DMS79 (cell line): ENCODE measurements around the gene YJEFN3.

Experiments used
- DNase-seq: peaks from one replicate; lab custom pipeline; 2025; lab: John Stamatoyannopoulos, UW

The YJEFN3 gene, protein sequence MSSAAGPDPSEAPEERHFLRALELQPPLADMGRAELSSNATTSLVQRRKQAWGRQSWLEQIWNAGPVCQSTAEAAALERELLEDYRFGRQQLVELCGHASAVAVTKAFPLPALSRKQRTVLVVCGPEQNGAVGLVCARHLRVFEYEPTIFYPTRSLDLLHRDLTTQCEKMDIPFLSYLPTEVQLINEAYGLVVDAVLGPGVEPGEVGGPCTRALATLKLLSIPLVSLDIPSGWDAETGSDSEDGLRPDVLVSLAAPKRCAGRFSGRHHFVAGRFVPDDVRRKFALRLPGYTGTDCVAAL

DNA sequence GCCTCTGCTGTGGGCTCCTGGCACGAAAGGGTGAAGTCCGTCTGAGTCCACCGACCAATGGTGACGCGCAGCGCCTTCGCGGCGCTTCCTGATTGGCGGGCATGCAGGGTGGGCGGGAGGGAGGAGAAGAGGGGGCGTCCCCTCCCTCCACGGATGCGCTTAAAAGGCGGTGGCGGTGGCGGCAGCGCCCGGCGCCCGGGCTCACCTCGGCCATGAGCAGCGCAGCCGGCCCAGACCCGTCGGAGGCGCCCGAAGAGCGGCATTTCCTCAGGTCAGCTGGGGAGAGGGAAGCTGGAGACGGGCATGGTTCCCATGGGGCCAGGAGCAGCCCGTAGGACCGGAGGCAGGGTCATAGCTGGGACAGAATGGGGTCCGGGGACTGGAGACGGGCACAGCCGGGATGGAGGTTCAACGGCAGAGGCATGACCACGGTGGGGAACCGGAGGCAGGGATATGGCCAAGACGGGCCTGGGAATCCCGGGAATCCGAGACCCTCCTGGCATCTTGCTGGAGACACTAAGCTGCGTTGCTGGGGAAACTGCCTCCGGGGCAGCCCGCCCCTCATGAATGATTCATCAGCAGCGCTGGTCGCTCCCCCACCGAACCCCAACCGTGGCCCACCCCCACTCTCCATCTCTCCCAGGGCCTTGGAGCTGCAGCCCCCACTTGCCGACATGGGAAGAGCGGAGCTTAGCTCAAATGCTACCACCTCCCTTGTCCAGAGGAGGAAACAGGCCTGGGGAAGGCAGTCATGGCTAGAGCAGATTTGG lies at the start of gene YJEFN3:
TSS of gene YJEFN3 (plus strand) at position 191 of the 770 bp plus-strand sequence. CDS start at position 213, 22 bp downstream.
- DNase-seq, result no peak

DNA sequence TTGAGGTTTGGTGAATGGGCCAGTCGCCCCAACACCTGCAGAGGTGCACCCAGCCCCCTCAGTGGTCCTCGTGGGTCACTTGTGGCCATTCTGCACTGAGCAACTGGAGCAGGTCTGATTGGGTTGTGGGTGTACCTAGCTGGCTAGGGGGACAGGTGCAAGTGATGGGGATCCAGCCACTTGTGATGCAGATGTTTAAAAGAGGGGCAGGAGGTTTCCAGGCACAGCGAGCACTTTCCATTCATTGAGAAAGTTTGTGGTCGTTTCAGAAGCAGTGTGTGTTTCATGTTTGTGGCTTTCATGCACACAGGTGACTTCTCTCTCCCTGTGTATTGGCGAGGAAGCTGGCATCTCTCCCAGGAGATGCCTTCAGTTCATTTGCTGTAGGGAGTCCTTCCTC lies 48.0 kb upstream of the YJEFN3 start:
- DNase-seq, result peak; percentile 14

DNA sequence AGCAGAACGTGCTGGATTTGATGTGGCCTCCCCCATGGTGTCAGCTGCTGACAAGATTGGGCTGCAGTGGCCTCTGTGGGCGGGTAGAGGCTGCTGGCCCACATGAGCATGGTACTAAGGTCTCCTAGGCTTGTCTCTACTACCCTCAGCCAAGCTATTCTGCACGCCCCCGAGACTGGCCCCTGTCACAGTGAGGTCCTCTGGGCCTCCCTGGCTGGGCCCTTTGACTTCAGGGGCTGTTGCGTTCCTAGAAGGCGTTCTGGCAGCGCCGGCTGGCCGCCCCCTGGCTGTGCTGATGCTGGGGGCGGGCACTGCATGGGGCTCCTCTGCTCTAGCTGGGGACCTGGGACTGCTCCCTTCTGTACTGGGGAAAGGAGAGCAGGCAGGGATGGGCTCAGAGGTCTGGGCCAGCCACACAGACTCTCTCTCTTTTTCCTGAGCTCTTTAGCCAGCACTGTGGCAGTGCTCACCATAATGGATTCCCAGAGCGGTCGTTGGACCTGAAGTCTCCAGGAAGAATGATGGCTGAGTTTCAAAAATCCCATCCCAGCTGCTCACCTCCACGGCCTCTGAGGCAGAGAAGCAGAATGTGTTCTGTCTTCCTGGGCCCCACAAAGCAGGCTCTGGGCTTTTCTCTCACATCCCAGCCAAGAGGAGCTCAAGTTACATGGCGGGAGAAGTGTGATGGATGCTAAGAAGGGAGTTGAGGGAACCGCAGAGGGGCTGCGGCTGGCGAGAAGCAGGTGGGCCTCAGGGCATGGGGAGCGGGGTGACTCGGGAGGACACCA lies 45.7 kb upstream of the YJEFN3 start:
- DNase-seq, result no peak

DNA sequence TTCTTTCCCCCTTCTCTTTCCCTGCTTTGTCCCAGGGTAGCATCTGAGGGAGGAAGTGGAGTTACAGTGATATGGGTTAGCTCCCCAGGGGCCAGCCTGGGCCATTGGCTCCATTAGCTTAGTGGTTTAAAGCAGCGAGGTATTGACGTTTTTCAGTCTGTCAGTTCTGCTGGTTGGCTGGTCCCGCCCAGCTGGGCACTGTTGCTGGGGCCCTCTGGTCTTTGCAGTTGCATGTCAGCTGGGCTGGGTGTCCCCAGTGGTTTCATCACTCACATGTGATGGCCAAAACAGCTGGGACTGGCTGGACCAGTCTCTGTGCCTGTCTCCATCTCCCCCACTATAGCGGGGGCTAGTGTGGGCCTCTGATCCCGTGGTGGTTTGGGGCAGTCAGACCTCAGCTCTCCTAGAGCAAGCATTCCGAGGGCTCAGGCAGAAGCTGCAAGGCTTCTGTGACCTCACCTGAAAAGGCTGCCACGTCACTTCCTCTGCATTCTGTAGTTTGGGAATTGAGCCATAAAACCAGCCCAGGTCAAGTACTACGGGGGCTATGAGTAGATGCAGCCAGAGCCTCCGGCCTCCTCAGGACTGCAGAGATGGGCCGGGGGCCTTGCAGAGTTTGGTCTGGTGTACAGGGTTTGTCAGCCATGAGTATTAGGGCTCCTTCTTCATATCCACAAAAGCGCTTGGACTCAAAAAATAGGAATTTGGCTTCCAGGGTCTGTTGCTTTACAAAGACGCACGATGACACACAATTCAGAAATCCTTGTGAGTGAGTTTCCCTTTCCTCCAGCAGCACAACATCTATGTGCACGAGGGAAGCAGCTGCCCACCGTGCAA lies 43.3 kb upstream of the YJEFN3 start:
- DNase-seq, result no peak

DNA sequence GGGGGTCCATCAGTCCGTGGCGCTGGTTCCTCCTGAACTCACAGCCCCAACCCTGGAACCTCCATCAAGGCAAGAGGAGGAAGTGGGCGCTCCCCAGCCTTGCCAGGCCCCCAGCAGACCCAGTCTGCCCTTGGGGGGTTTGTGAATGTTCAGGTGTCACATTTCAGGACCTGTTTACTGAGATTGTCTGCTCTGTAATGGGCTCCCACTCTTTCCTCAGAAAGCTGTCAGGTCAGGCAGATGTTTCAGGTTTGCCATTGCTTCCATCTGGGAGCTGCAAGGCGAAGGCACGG lies 42.8 kb upstream of the YJEFN3 start:
- no peak for DNase-seq

DNA sequence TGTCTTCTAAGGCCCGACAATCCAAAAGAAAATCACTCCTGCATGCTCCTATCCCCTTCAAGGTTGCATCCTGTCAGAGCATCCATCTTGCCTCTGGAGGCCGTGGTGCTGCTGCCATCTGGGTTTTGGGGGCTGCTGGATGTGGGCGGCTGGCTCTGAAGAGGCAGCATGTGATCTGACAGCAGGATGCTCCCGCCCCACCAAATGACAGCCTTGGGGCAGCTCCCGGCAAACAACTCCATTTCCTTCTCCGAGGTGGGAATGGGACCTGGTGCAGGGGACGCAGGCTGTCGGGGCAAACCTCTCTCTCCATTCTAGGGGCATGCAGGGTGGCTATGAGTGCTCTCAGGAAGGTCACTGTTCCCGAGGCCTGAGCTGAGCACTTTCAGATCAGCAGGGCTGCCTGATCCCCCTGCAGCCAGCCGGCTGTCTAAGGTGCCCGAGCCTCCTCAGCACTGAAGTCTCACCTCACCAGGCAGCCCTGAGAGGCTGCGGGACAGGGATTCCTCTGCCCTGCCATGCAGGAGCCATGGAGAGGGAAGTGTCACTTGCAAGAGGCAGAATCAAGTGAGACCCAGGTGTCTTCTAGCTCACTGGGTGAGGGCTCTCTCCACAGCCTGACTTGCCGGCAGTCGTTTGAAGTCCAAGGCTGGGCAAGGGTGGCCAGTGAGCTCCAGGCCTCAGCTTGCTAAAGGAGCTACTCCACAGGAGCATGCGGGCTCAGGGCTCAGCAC lies 42.2 kb upstream of the YJEFN3 start:
- DNase-seq, result no peak

DNA sequence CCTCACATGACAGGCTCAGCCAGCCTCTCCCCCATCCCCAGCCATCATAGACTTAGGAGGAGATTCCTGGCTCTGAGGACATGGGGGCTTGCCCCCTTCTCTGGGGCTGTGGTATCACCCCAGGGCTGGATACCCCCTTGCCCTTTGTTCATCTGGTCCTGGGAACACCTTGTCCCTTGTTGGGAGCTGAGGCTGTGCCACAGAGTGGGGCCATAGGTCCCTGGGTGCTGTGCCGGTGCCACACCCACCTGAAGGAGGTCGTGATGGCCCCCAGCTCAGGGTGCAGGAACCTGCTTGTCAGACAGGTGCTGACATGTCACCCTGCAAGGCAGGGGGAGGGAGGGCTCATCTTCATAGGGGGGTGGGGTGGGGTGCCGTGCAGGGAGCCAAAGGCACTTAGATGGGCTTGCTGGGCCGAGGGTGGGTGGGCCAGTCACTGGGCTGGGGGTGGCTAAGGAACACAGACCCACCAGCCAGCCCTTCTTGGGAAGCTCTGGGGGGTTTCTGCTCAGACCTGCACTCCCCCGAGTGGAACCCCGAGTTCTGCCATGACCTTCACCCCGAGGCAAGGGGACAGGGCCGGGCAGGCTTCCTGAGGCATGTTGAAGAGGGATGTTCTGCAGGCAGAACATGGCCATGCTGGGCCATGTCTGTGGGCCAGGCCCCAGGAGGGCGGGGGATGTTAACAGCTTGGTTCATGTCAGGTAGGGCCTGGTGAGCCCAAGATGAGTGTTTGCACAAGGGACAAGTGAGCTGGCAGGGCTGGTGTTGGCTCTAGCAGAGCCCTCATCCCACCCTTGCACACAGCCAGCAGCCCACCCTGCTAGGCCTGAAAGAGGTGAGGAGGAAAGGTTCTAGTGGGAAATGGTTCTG lies 41.4 kb upstream of the YJEFN3 start:
- DNase-seq, result no peak

DNA sequence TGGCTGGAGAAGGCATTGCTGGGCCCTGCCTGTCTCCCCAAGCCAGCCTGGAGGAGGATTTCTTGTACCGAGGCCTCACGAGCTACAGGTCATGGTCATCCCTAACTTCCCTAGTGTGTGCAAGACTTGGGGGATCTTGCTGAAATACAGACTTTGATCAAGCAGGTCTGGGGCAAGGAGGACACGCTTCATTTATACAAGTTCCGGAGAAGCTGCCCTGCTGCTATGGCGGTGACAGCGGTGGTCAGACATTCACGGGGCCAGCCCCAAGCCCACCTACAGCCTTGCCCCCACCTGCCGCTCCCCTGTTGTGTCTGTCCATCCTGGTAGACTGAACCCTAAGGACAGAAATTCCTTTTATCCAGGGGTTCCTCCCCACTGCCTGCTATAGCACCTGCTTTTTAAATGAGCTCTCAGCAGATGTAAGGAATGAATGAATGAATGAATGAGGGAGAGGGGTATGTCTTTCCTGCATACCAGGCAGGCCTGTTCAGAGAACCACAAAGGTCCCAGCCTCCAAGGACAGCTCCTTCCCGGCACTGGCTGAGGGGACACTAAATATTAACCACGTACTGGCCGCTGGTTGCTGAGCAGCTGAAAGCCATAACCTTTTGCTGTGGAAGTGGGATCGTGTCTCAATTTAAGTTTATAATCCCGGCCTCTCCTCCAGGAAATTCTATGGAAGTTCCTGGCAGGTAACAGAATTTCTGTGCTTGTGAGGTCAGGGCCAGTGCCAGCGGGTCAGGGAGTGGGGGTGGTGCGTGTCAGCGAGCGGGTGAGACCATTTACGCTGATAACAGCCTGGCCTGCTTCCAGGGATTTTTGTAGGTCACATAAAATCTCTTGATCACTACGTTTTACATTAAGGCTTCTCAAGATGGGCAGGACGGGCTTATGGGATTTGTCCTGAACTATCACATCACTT lies 40.5 kb upstream of the YJEFN3 start:
- no peak for DNase-seq

DNA sequence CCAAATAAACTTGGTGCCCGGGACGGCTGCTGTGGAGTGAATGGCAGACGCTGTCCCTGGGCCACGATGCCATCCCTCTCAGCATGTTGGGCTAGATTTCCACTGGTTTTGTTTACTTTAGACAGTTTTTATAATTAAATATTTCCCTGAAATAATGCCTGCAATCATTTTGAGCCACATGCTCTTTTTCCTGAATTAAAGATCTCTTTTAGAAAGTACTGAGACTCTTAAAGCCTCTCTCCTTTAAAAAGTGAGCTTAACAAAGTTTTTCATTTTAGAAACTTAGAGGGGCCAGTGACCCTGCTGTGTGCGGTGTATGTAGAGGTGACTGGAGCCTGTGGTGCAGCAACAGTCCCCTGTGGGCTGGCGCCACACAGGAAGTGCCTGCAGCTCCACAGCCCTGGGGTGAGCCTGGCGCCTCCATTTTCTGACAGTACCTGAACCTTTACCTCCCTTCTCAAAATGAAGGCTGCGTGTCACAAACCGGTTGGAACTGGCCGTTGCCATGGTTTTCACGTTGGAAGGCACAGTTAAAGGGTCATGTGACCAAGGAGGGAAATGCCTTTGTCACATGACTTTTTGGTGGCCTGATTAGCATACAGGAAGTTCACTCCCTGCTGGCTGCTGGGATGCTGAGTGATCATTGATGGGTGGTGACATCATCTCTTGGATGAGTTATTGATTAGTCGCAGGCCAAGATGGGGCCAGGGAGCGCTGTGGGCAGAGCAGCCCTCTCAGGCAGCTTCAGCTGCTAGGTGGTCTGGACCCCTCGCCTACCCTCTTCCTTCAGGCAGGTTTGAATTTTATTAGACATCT lies 39.6 kb upstream of the YJEFN3 start:
- DNase-seq, result no peak

DNA sequence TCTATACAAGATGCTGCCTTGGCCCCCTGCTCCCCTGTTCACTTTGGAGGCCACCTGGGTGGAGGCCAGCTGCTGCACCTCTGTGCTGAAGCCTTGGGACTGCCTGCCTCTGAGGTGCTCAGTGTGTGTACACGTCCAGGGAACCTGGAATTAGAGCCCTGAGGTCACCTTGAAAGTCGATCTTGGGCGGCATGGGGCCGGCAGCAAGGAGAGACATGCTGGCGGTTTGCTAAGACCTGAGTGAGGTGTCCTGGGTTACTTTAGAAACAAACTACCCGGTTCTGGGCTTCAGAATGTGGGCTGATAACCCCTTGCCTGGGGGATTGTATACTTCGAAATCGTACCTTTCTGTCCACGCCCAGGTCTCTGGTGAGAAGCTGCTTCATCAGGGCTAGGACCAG lies 38.9 kb upstream of the YJEFN3 start:
- DNase-seq, result no peak

DNA sequence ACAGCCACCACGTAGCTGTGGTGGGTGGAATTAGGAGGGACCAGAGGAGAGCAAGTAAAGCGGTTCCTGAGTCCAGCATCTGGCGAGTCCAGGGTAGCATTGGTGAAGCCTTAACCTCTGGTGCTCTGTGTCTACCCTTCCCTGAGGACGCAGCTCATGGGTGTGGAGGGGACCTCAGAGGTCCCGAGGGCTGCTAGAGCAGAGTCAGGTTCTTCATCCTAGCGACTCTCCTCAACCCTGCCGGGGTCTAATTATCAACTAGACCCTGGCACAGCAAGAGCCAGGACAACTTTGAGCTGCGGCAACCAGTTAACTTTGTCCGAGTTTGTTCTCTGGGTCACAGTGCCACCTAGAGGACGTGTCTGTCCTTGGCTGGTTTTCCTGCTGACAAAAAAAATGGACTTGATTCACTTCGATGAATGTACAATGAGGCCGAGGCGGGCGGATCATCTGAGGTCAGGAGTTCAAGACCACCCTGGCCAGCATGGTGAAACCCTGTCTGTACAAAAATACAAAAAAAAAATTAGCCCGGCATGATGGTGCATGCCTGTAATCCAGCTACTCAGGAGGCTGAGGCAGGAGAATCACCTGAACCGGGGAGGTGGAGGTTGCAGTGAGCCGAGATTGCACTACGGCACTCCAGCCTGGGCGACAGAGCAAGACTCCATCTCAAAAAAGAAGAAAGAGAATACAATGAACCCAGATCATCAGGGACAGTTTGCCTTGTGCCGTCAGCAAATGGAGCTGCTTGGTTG lies 38.3 kb upstream of the YJEFN3 start:
- peak; percentile 58 for DNase-seq

DNA sequence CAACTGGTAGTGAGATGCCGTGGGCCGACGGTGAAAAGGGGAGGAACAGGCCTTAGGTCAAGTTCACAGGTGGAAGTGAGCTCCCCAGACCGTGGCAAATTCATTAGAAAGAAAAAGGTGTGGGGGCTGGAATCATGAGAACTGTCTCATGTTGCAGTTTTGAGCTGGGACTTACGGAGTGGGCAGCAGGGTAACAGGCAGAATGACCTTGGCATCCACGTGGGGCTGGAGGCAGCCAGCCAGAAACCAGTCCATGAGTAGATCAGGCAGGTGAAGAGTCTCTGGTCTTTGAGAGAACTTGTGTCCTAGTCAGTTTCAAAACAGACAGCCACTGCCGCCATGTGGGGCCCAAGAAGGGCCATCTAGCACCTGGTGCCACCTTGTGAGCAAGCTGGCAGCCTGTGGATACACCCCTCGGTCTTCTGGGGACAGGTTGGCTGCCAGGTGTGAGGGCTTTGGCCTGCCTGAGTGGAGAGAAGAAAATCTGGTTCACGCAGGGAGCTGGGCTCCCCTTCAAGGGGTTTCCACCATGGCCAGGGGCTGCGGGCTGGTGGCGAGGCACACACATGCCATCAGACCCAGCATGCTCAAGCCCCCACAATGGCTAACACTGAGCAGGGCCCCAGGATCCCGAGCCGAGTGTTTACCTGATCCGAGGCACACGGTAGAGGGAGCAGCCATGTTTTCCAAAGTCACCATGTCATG lies 37.2 kb upstream of the YJEFN3 start:
- DNase-seq, result no peak

DNA sequence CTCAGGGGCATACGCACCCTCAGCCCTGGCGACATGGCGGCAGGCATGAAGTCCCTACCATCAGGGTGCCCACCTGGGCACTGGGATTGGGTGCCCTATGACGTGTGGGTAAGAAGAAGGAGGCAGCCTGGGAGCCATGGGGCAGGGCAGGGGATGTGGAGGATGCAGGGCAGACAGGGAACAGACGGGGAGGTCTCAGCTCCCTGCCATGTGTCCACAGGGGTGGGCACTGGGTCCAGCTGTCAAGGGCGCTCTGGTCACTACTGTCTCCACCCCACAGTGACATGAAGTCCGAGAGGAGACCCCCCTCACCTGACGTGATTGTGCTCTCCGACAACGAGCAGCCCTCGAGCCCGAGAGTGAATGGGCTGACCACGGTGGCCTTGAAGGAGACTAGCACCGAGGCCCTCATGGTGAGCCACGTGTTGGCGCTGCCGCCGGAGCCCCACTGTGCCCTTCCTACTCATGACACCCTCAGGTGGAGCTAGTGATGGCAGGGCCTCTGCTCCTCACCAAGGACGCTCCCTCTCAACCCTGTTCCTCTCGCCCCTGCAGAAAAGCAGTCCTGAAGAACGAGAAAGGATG lies 36.6 kb upstream of the YJEFN3 start:
- no peak for DNase-seq

DNA sequence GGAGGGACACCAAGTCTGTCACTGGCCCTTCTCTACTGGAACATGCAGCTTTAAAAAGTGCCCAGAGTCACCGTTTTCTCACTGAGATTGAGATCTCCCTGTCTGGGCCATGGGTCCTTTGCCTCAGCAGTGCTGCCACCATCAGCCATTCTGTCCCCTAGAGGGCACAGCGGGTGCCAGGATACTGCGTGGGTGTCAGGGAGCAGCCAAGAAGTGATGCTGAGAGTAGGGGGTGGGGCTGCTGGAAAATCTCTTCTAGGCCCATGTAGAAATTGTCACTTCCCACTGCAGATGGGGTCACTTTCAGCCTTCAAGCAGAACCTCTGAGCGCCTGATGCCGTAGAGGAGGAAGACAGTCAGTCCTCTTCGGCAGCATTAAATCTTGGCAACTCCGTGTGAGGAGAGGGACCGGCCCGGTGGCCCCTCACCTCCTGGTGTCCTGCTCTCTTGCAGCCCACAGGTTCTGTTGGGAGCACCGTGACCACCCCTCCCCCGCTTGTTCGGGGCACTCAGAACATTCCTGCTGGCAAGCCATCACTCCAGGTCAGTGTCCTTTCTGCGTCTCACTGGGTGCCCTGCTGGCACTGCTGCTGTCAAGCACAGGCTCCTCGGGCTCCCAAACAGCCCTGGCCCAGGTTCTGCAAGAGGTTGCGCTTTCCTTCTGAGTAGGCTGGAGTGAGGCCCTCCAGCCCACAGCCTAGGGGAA lies 34.7 kb upstream of the YJEFN3 start:
- DNase-seq, result no peak

DNA sequence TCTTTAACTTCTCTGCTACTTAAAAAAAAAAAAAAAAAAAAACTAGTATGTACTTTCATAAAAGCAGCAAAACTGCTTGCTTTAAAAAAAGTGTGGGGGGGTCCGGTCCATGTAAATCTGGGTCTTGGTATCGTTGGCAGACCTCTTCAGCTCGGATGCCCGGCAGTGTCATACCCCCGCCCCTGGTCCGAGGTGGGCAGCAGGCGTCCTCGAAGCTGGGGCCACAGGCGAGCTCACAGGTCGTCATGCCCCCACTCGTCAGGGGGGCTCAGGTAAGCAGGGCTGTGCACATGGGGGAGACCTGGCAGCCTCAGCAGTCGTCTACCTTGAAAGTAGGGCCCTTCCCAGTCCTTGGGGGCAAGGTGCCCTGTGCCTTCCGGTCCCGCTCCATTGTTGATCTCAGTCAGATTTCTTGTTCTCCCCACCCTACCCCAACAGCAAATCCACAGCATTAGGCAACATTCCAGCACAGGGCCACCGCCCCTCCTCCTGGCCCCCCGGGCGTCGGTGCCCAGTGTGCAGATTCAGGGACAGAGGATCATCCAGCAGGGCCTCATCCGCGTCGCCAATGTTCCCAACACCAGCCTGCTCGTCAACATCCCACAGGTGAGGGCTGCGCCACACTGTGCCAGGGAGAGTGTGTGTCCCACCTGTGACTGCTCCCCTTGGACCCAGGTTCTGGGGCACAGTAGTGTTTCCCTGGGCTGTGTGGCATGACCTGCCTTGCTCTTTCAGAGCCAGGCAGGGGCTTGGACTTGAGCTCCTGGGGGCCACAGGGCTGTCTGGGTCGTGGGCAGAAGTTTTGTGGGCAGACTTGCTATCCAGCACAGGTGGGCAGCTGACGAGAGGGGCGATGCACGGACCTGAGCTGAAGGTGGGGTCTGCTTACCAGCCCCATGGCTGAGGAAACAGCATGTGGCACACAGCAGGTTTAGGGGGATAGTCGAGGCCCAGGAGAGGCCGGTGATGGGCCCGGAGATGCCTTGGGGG lies 32.8 kb upstream of the YJEFN3 start:
- no peak for DNase-seq
